DMS 273 treated with DMSO at 0.1 percent for 48 hours (cell line): ENCODE measurements around the gene CCPG1.

Experiments
- DNase-seq: peaks from one replicate; lab custom pipeline; 2025; lab: John Stamatoyannopoulos, UW

The CCPG1 gene

DNA sequence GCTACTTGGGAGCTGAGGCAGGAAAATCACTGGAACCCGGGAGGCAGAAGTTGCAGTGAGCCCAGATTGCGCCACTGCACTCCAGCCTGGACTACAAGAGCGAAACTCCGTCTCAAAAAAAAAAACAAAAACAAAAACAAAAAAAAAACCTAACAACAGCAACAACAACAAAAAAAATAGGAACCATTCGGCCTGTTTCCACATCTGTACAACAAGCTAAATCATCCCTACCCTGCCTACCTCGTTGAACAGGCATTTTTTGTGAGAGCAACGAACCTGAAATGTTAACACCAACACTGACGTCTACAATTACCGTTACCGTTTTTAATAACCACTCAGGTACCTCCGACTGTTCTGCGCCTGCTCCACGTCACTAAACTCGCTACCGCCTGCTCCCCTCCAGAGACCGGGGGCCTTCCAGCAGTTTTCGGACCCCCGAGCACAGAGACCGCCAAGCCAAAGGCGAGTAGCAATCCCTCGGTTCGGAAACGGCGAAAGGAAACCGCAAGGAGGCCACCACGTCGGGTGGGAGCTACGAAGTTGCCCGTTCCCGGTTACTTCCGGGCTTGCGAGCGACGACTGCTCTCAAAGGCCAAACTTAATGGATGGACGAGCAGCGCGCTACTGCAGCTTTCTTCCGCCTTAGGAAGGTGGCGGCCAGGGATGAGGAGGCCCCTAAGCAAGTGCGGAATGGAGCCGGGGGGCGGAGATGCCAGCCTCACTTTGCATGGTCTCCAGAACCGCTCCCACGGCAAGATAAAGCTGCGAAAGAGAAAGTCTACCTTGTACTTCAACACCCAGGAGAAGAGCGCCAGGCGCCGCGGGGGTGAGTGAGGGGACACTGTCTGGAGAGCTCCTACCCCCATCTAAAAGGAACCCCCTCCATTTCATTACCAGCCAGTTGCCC, 89.3 kb downstream of the CCPG1 start, which contains the start of the genes PIGB and PIGBOS1:
Gene PIGB, plus strand, starts transcription at position 635 of the 907 bp plus-strand sequence. Its CDS starts 29 bp downstream, at position 664.
Gene PIGBOS1, minus strand, starts transcription at position 536 of the 907 bp plus-strand sequence. CDS start 1,331 bp downstream, outside the sequence.
- peak; percentile 27 for DNase-seq
